MCF 10A (cell line): ENCODE measurements around the gene P2RX1. TPM values are rescaled to one million over a fixed set of nuclear protein-coding genes. Genes with fewer than 3 reads are reported as not detected.

ENCODE experiments used
- BruUV-seq: library from RNA; stranded (reverse); fragments of 400-500 nt; replicated peaks from 2 replicates; lab custom pipeline; 2021; lab: Mats Ljungman, UMichigan
- CTCF ChIA-PET: fragments of 300-600 bp; sonication (Branson Sonifier 250); formaldehyde crosslinking; extraction: SDS; loops from one replicate; lab custom pipeline; 2021; ENCODE audit warnings: antibody characterized with exemption, inconsistent platforms; lab: Yijun Ruan, JAX
- POLR2A ChIA-PET: fragments of 300-600, 350-650 bp; sonication (Branson Sonifier 250); formaldehyde crosslinking; extraction: SDS; loops from one replicate; lab custom pipeline; 2020; ENCODE audit warnings: antibody characterized with exemption, inconsistent platforms; lab: Yijun Ruan, JAX
- DNase-seq: peaks from one replicate; pipeline ENCODE4 v3.0.0-alpha.2; 2018; ENCODE audit not compliant: unreplicated experiment
- H3K27ac Mint-ChIP-seq: one replicate; pipeline ENCODE4 v1.8.0; 2022; ENCODE audit warnings: mild to moderate bottlenecking, low read depth, mixed read lengths; ENCODE audit not compliant: unreplicated experiment
- H3K27me3 Mint-ChIP-seq: one replicate; pipeline ENCODE4 v1.8.0; 2022; ENCODE audit warnings: mixed read lengths; ENCODE audit not compliant: insufficient read depth, unreplicated experiment
- H3K36me3 Mint-ChIP-seq: one replicate; pipeline ENCODE4 v1.8.0; 2022; ENCODE audit warnings: mild to moderate bottlenecking, moderate library complexity, mixed read lengths; ENCODE audit not compliant: insufficient read depth, unreplicated experiment
- H3K4me1 Mint-ChIP-seq: one replicate; pipeline ENCODE4 v1.8.0; 2022; ENCODE audit warnings: mixed read lengths; ENCODE audit not compliant: insufficient read depth, unreplicated experiment
- H3K4me3 Mint-ChIP-seq: one replicate; pipeline ENCODE4 v1.8.0; 2022; ENCODE audit warnings: mild to moderate bottlenecking, moderate library complexity, mixed read lengths; ENCODE audit not compliant: unreplicated experiment
- H3K9me3 Mint-ChIP-seq: one replicate; pipeline ENCODE4 v1.8.0; 2022; ENCODE audit warnings: mixed read lengths; ENCODE audit not compliant: unreplicated experiment
- CTCF ChIP-seq: fragments of 200-600 bp; IDR thresholded peaks from one replicate; pipeline ENCODE4 v1.8.0; 2022; ENCODE audit warnings: antibody characterized with exemption, mild to moderate bottlenecking; ENCODE audit not compliant: unreplicated experiment
- intact Hi-C: fragments of 100-400 bp; cut with micrococcal nuclease; formaldehyde crosslinking; loops from 2 replicates; pipeline ENCODE4 v1.14.1; 2022
- total RNA-seq: library from RNA; stranded (reverse); gene quantifications from 2 replicates; pipeline ENCODE4 v1.2.3, GENCODE V29; 2022

P2RX1 gene
- total RNA-seq, 1 experiment from 2014 or later: not detected

- Mint-ChIP-seq H3K4me1 (no peaks in the 10 kb centered on the region), H3K27ac (no peak overlapping the region), H3K36me3 (no peaks in the 10 kb centered on the region), H3K9me3 (no peaks in the 10 kb centered on the region), H3K27me3 (no peaks in the 10 kb centered on the region), H3K4me3 (no peak overlapping the region)
- ChIA-PET POLR2A (interaction anchor here (0.6 kb wide), 1 partner anchor 36 kb away, joined by 3 read pairs; no protein-coding TSS in a partner anchor), CTCF (interaction anchor here (0.6 to 0.9 kb wide), 3 partner anchors 49 to 178 kb away, joined by 3 read pairs; no protein-coding TSS in a partner anchor)
- no peak for TF ChIP-seq CTCF
- no TSS peak for BruUV-seq
- DNase-seq: no peak
- intact Hi-C loops: loop anchor here (2.0 kb wide), 1 partner anchor 501 kb away; no protein-coding TSS in a partner anchor
Observed at GRCh38 chr17:3911271-3912053, 4.8 kb downstream of the P2RX1 start.

- intact Hi-C loops: no loop called here
- Mint-ChIP-seq H3K36me3 (no peaks in the 10 kb centered on the region), H3K27ac (no peak overlapping the region), H3K9me3 (no peaks in the 10 kb centered on the region), H3K27me3 (no peaks in the 10 kb centered on the region), H3K4me1 (no peaks in the 10 kb centered on the region), H3K4me3 (no peak overlapping the region)
- TF ChIP-seq CTCF: no peak
- POLR2A ChIA-PET: interaction anchor here (0.6 kb wide), 1 partner anchor 37 kb away, joined by 3 read pairs; no protein-coding TSS in a partner anchor
- DNase-seq: no peak
- no TSS peak for BruUV-seq
- CTCF ChIA-PET: interaction anchor here (0.6 to 0.9 kb wide), 2 partner anchors 48 to 67 kb away, joined by 3 read pairs; no protein-coding TSS in a partner anchor
Observed at GRCh38 chr17:3910420-3911270, 5.6 kb downstream of the P2RX1 start.

- Mint-ChIP-seq H3K27me3 (no peaks in the 10 kb centered on the region), H3K4me1 (no peaks in the 10 kb centered on the region), H3K4me3 (no peak overlapping the region), H3K36me3 (no peaks in the 10 kb centered on the region), H3K27ac (no peak overlapping the region), H3K9me3 (no peaks in the 10 kb centered on the region)
- ChIA-PET CTCF (interaction anchor here (0.6 kb wide), 1 partner anchor 95 kb away, joined by 3 read pairs; no protein-coding TSS in a partner anchor), POLR2A (no interaction called here)
- TF ChIP-seq CTCF: no peak
- DNase-seq: no peak
- BruUV-seq: no TSS peak
- intact Hi-C loops: loop anchor here (5.0 kb wide), 1 partner anchor 62 kb away; the partner anchor contains the start of gene NCBP3
Observed at GRCh38 chr17:3909257-3909656, 7.0 kb downstream of the P2RX1 start.
